ENCODE data around the gene CAPN12.

Gene CAPN12

DNA sequence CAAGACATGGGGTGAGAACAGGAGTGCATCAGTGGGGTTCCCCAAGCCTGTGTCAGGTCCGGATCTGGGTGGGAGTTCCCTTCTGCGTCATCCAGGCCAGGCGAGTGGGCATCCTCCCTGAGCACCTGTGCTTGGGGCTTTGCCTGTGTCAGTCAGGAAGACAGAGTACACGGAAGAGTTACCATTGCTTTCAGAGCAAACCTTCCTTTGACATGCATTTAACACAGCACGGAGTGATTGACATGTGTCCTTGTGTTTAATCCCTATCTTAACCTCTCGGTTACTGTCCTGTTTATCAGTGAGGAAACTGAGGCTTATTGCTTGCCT lies 47.6 kb downstream of the CAPN12 start:
- no peak for DNase-seq (ENCODE audit: low read depth)

DNA sequence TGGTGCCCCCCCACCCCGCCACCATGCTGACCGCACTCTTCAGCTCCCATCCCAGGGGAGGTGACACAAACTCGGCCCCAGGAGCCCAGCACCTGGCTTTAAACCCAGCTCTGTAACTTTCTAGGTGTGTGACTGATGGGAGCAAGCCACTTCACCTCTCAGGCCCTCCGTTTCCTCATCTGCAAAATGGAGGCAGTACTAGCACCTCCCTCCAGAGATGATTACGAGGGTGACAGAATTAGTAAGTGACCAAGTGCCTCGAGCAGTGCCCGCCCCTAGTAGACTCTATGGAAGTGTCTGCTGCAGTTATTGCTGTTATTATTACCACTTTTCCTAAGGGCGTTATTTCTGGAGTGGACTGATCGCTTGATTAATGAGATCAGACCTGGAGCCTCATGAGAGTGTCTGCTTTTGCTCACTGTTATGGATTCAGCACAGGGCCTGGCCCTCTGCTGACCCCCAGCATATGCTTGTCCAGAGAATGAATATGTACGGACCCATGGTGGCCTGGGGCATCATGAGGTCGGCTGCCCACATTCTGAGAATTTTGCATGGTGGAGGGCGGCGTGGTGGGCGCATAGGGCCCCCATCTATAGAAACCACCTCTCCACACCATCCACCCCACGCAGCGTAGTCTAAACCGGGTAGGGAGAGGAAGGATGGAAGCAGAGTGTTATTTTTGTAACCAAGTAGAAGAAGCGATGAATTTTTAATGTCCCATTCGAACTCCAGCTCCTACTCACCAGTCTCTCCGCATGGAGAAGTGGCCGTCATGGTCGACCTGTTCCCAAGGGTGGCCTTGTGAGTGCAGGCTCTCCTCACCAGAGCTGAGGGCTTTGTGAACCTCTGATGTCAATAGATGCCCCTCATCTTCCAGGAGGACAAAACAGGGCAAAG lies 48.2 kb downstream of the CAPN12 start:
- DNase-seq (ENCODE audit: low read depth) = no peak

DNA sequence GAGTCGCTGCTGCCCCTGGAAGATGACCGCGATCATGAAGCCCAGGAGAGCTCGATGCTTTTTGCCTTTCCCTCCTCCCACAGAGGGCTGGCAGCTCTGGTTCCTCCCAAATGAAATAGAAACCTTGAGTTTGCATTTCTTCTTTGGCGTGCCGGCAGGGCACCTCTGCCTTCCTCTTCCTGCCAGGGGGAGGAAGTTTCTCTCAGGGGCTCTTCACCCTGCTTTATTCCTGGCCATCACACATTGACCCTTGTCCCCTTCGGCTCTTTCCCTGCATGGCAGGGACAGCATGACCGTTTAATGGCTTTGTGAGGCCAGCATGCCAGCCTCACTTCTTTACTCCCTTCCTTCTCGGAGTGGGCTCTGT lies 49.0 kb downstream of the CAPN12 start:
- no peak for DNase-seq (ENCODE audit: low read depth)

DNA sequence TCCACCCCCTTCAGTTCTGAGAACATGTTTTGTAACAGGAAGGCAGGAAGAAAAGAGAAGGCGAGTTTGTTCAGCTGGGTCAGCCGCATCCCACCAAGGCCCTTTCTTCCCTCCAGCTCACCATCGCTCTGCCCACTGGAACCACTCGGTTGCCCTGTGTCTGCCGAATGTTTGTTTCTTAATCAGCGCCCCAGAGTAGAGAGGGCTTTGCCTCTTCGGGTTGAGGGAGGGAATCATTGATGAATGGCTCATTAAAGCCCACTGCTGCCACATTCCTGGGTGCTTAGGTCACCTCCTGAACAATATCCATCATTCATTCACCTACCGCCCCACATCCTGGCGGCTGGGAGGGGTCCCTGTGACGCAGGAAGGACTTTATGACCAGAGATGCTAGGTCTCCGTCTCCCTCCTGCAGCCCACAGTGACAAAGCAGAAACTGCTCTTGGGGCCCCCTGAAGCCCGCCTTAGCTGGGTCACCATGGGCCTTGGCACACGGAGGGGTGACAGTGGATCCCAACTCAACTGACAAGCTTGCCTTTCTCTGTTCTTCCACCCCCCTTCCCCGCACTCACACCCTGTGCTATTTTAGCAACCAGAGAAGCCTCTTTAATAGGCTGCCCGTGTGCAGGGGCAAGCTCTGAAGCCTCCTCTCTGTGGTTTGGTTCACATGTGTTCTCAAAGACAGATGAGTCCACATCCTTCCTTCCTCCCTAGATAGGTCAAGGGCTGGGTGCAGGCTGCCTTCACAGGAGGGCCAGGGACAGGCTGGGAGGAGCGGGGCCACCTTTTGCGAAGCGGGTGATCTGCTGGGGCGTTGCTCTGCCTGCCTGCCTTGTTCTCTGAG lies 50.7 kb downstream of the CAPN12 start:
- DNase-seq (ENCODE audit: low read depth) = no peak

DNA sequence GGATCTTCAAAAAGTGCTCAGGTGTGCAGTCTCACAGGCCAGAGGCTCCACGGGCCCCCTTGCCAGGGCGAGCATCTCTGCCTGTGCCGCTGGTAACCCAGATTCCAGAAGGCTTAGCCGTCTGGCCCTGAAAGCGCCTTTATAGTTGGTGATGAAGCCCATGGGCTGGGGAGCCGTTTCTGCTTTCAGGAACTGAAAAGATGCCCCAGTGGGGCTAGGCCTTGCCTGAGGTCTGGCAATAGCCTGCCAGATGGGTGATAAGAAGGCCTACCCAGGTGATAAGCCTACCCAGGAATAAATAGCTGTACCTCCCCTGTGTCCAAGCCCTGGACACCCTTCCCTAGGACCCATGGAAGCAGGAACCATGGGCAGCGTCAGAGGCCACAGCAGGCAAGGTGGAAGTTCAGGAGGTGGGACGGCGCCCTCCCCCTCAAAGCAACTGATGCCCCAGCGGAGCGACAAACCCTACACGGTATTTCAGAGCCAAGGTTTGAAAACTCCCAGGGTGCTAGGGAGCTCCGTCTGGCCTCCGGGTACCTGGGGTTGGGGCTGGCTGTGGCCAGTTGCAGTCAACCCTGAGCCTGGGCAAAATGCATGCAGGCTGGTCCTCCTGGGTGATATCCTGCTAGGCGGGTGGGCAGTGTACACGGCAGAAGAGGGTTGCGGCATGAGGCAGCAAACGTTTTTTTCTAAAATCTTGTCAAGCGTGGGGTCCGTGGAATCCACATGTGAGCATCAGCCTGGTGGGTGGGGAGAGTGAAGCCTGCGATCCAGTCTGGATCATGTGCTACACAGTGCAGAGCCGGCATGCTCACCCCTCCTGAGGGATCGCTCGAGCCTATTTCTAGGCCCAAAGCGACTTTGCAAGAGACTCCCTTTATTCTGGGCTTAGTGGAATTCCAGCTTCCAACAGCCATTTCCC lies 51.6 kb downstream of the CAPN12 start:
- no peak for DNase-seq (ENCODE audit: low read depth)

DNA sequence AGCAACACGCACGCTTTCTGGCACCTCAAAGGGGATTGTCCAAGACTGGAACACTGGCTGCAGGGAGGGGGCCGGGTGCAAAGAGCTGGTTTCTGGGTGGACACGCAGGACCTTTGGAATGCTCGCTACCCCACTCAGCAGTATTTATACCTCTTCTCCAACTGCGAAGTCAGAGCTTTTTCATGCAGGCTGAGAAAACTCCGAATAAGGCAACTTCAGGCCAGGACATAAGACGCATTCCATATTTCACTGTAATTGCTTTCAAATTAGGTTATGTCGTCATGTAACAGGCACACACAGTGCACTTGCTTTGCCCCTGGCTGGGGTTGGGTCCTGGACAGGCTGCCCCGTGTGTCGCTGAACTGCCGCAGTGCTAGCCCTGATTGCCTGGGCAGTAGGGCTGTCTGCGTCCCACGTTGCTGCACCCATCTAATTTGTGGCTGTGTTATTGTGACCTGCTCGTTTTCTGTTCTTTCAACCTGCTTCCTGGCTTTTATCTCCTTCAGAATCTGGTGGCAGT lies 52.3 kb downstream of the CAPN12 start:
- DNase-seq (ENCODE audit: low read depth) = no peak

DNA sequence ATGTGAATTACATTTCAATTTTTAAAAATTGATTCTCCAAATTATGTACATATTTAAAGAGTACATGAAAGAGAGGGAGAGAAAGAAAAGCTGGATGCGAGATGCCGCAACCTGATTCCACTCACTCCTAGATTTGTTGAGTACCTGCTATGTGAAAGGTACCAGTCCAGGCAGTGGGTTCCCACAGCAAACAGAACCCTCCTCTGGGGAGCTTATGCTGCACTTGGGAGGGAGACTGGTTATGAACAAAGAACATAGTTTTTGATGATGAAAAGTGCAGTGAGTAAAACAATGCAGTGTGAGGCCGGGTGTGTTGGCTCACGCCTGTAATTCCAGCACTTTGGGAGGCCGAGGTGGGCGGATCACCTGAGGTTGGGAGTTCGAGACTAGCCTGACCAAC lies 53.4 kb downstream of the CAPN12 start:
- no peak for DNase-seq (ENCODE audit: low read depth)

DNA sequence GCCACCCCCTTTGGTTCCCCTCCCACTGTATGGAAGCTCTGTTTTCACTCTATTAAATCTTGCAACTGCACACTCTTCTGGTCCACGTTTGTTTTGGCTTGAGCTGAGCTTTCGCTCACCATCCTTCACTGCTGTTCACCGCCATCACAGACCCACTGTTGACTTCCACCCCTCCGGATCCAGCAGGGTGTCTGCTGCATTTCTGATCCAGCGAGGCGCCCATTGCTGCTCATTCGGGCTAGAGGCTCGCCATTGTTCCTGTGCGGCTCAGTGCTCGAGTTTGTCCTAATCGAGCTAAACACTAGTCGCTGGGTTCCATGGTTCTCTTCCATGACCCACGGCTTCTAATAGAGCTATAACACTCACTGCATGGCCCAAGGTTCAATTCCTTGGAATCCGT lies 54.1 kb downstream of the CAPN12 start:
- DNase-seq (ENCODE audit: low read depth) = no peak

DNA sequence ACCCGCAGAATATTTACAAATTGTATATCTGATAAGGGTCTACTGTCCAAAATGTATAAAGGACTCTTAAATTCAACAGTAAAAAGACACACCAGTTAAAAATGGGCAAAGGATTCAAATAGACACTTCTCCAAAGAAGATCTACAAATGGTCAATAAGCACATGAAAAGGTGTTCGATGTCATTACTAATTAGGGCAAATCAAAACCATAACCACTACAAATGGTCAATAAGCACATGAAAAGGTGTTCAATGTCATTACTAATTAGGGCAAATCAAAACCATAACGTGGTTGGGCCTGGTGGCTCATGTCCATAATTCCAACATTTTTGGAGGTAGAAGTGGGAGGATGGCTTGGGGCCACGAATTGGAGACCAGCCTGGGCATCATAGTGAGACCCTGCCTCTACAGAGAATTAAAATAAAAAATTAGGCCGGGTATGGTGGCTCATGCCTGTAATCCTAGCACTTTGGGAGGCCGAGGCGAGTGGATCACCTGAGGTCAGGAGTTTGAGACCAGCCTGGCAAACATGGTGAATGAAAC lies 56.4 kb downstream of the CAPN12 start:
- DNase-seq (ENCODE audit: low read depth) = no peak

DNA sequence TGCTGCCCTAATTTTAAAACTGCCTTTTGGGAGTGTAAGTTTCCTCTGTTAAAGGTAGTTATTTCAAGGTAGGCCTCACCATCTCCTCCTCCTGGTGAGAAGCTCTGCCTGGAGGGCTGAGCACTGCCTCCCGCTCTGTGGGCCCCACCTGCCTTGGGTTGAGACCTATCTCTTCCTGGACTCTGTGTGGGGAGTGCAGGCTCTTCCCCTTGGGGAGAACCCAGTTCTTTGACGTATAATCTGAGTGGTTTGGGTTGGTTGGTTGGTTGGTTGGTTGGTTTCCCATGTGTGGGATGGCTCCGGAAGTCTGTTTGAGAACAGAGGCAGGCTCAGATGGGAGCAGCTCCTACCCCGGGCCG lies 57.8 kb downstream of the CAPN12 start:
- DNase-seq (ENCODE audit: low read depth) = no peak

DNA sequence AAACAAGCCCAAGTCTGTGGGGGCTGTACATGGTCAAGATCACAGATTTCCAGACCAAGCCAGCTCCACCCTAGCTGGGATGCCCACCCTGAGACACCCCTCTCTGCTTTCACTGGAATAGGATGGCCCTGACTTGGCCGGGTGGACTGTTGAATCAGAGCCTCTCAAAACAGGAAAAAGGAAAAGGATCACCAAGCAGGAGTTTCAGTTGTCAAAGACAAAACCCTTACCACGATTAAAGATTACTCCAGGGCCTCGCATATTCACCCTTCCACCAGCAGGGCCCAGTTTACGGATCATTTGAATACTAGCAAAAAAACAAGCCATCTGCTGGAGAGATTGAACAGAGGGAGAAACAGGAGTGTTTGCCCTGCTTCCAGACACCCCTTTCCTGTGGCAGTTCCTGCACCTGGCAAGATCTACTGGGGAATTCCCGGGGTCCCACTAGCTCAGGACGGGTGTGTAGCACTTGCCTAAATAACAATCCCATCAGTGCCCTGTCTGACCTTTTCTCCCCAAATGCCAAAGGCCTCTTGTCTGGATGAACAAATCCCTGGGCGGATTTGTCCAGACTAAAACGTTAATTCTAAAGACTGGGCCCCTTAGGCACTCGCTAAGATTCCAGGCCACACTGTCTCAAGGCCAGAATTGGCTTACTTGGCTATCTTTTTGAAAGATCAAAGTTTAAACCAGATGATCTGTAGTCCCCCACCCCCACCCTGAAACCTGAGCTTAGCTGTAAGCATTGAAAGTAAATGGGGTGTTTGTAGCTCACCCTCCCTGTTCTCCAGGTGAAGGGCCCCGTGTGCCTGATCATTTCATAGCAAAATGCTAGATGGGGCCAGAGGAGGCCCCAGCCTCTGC lies 58.4 kb downstream of the CAPN12 start:
- no peak for DNase-seq (ENCODE audit: low read depth)

DNA sequence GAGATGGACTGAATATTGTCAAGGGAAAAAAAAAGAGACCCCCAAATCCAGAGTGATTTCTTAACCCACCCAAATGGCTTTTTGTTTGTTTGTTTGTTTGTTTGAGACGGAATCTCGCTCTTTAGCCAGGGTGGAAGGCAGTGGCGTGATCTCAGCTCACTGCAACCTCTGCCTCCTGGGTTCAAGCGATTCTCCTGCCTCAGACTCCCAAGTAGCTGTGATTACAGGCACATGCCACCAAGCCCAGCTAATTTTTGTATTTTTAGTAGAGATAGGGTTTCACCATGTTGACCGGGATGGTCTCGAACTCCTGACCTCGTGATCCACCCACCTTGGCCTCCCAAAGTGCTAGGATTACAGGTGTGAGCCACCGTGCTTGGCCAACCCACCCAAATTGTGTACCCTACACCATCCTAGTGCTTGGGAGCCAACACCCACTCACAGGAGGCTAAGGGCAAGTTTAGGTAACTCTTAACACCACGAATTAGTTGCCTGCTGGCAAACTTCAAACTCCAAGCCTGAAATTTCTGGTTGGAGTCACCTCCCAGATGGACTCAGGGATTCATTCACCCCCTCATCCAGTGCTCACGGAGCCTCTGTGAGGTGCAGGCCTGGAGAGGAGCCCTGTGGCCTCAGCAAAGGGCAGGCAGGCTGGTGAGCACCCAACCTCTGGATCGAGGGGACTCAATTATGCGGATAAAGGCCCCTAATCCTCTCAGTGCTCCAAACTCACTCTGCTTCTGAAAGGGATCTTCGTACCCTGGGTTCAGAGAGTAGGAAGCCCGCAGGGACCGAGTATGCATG lies 59.2 kb downstream of the CAPN12 start:
- no peak for DNase-seq (ENCODE audit: low read depth)

DNA sequence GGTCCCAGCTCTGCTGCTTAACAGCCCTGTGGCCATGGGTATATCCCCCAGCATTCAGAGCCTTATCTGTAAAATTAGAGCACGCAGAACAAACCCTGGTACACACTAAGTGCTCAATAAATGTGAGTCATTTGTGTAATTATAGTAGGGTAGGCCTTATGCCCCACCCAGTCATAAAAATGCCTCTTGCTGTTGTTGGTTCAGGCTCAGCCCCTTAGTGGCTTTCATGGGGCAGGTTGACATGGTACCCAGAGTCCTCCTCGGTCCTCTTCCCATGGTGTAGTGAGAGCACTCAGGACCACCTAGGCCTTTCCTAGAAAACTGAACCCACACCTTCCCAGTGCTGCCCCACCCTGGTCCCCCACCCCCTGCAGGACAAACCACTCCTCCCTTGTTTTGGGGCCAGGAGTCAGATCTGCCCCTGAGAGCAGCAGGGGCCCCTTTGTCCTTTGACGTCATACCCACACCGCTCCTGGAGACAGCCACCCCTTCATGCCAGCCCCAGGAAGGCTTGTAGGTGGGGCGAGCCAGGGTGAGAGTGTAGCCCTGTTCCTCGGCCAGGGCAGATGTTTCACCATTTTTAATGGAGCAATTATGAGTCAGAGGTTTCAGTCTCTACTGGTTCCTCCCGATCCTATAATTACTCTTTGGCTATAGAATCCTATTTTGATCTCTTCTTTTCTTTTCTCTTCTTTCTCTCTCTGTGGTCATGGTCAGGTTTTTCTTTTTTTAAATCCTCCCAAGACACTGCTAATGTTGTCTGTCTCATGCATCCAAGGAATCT lies 60.0 kb downstream of the CAPN12 start:
- no peak for DNase-seq (ENCODE audit: low read depth)

DNA sequence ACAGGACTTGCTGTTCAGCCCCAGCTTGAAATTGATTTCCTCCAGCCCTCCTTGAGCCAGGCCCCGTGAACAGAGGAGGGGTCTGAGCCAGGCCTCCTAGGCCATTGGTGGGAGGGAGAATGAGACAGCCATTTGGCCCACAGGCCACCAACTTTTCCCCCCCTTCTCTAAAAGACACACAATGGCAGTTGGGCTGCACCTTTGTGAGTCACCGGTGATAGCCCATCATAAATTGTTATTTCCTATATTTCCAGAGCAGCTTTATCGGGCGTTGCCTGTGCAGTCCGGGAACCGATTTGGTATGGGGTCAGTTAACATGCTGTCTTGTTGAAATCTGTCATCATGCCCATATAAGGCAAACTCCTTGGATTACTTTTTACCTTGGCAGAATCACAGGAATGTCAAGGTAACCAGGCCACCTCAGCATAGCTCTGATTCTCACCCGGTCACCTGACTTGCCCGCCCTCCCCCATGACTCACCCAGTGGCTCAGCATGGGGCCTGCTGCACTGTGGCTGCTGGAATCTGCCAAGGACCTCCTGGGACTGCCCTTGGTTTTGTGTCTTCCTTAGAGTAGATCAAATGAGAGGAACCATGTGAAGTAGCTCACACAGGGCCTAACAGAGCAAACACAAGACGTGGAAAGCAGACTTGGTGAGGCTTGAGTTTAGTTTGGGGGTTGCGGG lies 60.7 kb downstream of the CAPN12 start:
- no peak for DNase-seq (ENCODE audit: low read depth)

DNA sequence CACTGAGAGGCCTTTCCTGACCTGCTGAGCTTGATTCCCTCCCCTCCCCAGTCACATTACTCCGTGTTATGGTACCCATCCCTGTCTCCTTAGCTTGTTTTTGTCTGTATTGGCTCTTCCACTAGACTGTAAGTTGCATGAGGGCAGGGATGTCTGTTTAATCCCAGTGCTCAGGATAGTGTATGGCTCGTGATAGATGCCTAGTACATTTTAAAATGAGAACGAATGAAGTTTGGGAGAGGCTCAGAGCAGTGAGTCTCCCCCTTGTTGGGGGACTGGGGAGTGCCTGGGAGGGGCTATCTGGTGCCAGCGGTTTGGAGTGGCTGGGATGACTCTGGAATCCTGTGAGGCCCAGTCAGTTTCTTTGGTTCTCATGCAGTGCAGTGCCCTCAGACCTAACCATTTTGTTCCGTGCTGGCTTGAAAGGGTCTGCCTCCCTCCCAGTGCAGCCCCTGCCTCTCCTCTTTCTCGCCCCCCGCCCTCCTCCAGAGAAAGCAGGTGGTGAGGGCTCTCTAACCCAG lies 61.3 kb downstream of the CAPN12 start:
- DNase-seq (ENCODE audit: low read depth) = no peak

DNA sequence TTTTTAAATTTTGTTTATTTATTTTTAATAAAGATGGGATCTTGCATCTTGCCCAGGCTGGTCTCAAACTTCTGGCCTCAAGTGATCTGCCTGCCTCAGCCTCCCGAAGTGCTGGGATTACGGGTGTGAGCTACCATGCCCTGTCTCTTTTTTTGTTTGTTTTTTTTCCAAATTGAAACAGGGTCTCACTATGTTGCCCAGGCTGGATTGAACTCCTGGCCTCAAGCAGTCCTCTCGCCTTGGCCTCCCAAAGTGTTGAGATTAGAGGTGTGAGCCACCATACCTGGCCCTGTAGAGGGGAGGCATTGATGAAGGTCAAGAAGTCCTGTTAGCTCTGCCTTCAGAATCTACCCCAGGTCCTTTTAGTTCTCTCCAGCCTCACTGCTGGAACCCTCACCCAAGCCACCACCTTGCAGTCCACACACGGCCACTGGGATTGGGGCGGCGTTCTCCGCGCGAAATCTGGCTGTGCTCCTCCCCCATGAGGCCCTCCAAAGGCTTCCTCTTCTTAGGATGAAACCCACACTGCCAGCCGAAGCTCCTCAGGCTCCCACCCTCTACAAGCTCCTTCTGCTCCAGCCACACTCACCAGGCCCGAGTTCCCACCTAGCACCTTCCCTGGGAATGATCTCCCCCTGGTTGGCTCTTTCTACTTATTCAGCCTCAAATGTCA lies 61.9 kb downstream of the CAPN12 start:
- no peak for DNase-seq (ENCODE audit: low read depth)
